Measurements from ENCODE around the gene MAML3.
A peak's percentile ranks its signal among the peaks of the same experiment; 100 is the strongest.

The MAML3 gene

GRCh38 chr4:139754938-139755337 is 399.0 kb downstream of the MAML3 start:
- DNase-seq (ENCODE audit: low spot score): no peak

GRCh38 chr4:139753686-139754085 is 400.3 kb downstream of the MAML3 start:
- no peak for DNase-seq (ENCODE audit: low spot score)

GRCh38 chr4:139749835-139750498 is 404.0 kb downstream of the MAML3 start:
- no peak for DNase-seq (ENCODE audit: low spot score)

- no peak for DNase-seq (ENCODE audit: low spot score)
Measured at GRCh38 chr4:139749338-139749737, 404.6 kb downstream of the MAML3 start.

GRCh38 chr4:139746431-139747171 is 407.4 kb downstream of the MAML3 start:
- DNase-seq (ENCODE audit: low spot score): no peak

- DNase-seq (ENCODE audit: low spot score): no peak
Measured at GRCh38 chr4:139745111-139745639, 408.8 kb downstream of the MAML3 start.

GRCh38 chr4:139744232-139744631 is 409.8 kb downstream of the MAML3 start:
- no peak for DNase-seq (ENCODE audit: low spot score)

GRCh38 chr4:139743027-139743426 is 411.0 kb downstream of the MAML3 start:
- DNase-seq (ENCODE audit: low spot score): no peak

GRCh38 chr4:139740531-139741041 is 413.4 kb downstream of the MAML3 start:
- DNase-seq (ENCODE audit: low spot score): no peak

- no peak for DNase-seq (ENCODE audit: low spot score)
Measured at GRCh38 chr4:139740121-139740520, 413.9 kb downstream of the MAML3 start.

GRCh38 chr4:139738846-139739613 is 415.0 kb downstream of the MAML3 start:
- no peak for DNase-seq (ENCODE audit: low spot score)

- no peak for DNase-seq (ENCODE audit: low spot score)
Measured at GRCh38 chr4:139736661-139737060, 417.3 kb downstream of the MAML3 start.

- DNase-seq (ENCODE audit: low spot score): no peak
Measured at GRCh38 chr4:139736274-139736660, 417.7 kb downstream of the MAML3 start.

GRCh38 chr4:139735381-139736273 is 418.4 kb downstream of the MAML3 start:
- no peak for DNase-seq (ENCODE audit: low spot score)

GRCh38 chr4:139734875-139735380 is 419.1 kb downstream of the MAML3 start:
- DNase-seq (ENCODE audit: low spot score): peak; percentile 50

GRCh38 chr4:139734201-139734874 is 419.6 kb downstream of the MAML3 start:
- no peak for DNase-seq (ENCODE audit: low spot score)

GRCh38 chr4:139732991-139733570 is 420.9 kb downstream of the MAML3 start:
- no peak for DNase-seq (ENCODE audit: low spot score)

GRCh38 chr4:139728840-139729239 is 425.1 kb downstream of the MAML3 start:
- DNase-seq (ENCODE audit: low spot score): no peak

GRCh38 chr4:139728146-139728545 is 425.8 kb downstream of the MAML3 start:
- no peak for DNase-seq (ENCODE audit: low spot score)

- no peak for DNase-seq (ENCODE audit: low spot score)
Measured at GRCh38 chr4:139726615-139727014, 427.4 kb downstream of the MAML3 start.

Data from activated CD4-positive, alpha-beta T cell treated with anti-CD3 and anti-CD28 coated beads, Interleukin-2, Interleukin-4, amounts not matched to agents 100 ng/mL and 50 ng/mL, durations not matched to agents 16 hours and 8 hours (primary cell).